Measurements from ENCODE around the gene JTB.

DNA sequence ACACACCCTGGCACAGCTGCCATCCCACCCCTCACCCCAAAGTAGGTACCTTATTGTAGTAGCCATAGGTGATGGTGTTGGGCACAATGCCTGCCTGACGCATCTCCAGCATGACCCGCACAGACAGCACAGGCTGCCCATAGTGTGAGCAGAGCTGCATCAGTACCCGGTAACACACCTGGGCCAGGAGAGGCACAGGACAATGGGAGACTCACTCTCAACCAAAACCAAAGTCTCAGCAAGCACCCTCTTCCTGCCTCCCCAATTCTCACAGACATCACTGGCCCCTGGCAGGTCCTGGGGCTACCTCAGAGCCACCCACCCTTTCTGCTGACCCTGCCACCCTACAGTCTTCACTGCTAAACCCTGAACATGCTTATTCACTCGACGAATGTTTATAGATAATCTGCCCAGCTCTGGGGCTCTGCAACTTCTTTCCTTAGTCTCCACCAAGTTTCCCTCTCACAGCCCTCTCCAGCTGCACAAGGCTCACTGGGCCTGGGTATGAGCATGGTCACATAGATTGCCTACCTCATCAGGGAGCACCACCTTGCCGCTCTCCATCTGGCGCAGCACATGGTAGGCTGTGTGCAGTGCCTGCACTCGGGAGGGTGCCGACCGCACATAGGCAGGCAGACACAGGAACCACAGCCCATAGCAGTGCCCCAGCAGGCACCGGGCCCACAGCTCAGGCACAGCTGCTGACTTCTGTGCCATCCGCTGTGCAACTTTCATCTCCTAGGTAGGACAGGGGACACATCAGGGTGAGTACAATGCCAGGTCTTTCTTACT, 41.3 kb downstream of the JTB start:
- TF ChIP-seq TAF1 (IDR thresholded peaks at IDR 0.05; ENCODE audit: borderline replicate concordance, insufficient read depth, low read length), result no peak
- TF ChIP-seq POLR2AphosphoS5 (IDR thresholded peaks at IDR 0.05; ENCODE audit: low read depth, low read length), result no peak
